Panc1 (cell line): Measurements from ENCODE around the gene NSMCE1. TPM values are rescaled to one million over a fixed set of nuclear protein-coding genes. Genes with fewer than 3 reads are reported as not detected.

Experiments used
- ATAC-seq: fragments of 200-7000 bp; cut with Tn5 transposase; 2 replicates; pipeline ENCODE4 v1.9.1; 2020; ENCODE audit warnings: mild to moderate bottlenecking, moderate library complexity
- BruUV-seq: library from RNA; stranded (reverse); fragments of 400-500 nt; replicated peaks from 2 replicates; lab custom pipeline; 2021; lab: Mats Ljungman, UMichigan
- CTCF ChIA-PET: fragments of 300-600 bp; sonication (Branson Sonifier 250); formaldehyde crosslinking; loops from one replicate; lab custom pipeline; 2022; ENCODE audit warnings: antibody characterized with exemption; lab: Charles Lee
- POLR2A ChIA-PET: fragments of 300-600 bp; sonication (Branson Sonifier 250); formaldehyde crosslinking; loops from one replicate; lab custom pipeline; 2022; ENCODE audit warnings: antibody characterized with exemption; lab: Charles Lee
- DNase-seq: peaks from one replicate; pipeline ENCODE4 v3.0.0-alpha.2; 2010; ENCODE audit warnings: low read depth, low spot score
- H3K27ac ChIP-seq: 2 replicates; pipeline ENCODE4 v1.5.1; 2011; ENCODE audit warnings: mild to moderate bottlenecking, low read length, inconsistent platforms
- H3K27me3 ChIP-seq: fragments of 200-500 bp; sonication (Bioruptor generic); 2 replicates; pipeline ENCODE4 v1.6.0; 2014; ENCODE audit warnings: low read length, inconsistent platforms; ENCODE audit not compliant: control insufficient read depth, insufficient read depth
- H3K36me3 ChIP-seq: fragments of 200-500 bp; sonication (Bioruptor generic); 2 replicates; pipeline ENCODE4 v1.5.1; 2014; ENCODE audit warnings: inconsistent platforms, mild to moderate bottlenecking, low read length, moderate library complexity; ENCODE audit not compliant: control insufficient read depth, insufficient read depth
- H3K4me1 ChIP-seq: 2 replicates; pipeline ENCODE4 v1.5.1; 2011; ENCODE audit warnings: inconsistent platforms, mild to moderate bottlenecking, low read length, moderate library complexity; ENCODE audit not compliant: control insufficient read depth, insufficient read depth
- H3K4me3 ChIP-seq, 2 experiments: 2 replicates each; pipeline ENCODE4 v1.5.1; 2011 to 2012; ENCODE audit warnings: low read depth in 2 of 2, low read length in 2 of 2, mild to moderate bottlenecking in 2 of 2, inconsistent platforms in 1 of 2, moderate library complexity in 1 of 2
- H3K9me3 ChIP-seq: fragments of 200-500 bp; sonication (Bioruptor generic); 2 replicates; pipeline ENCODE4 v1.5.1; 2014; ENCODE audit warnings: low read depth, mild to moderate bottlenecking, inconsistent platforms, low read length, moderate library complexity; ENCODE audit not compliant: control insufficient read depth, insufficient read depth
- POLR2AphosphoS5 ChIP-seq: IDR thresholded peaks from 2 replicates; pipeline ENCODE4 v1.6.1; 2012; ENCODE audit warnings: mild to moderate bottlenecking, low read depth, low read length, moderate library complexity
- SIN3A ChIP-seq: IDR thresholded peaks from 2 replicates; pipeline ENCODE4 v1.6.1; 2012; ENCODE audit warnings: low read depth, mild to moderate bottlenecking, low read length, moderate library complexity, borderline replicate concordance; ENCODE audit not compliant: insufficient read depth
- TCF7L2 ChIP-seq: IDR thresholded peaks from 2 replicates; pipeline ENCODE4 v1.6.1; 2011; ENCODE audit warnings: mild to moderate bottlenecking, low read depth, low read length, inconsistent platforms
- in situ Hi-C: cut with HindIII; loops from 2 replicates; pipeline ENCODE4 v1.10.0; 2016; ENCODE audit warnings: low sequenced_read_pairs, low pct_unique_long_range_greater_than_20kb
- intact Hi-C: fragments of 100-400 bp; cut with micrococcal nuclease; formaldehyde crosslinking; loops from one replicate; pipeline ENCODE4 v1.10.0; 2022; ENCODE audit not compliant: unreplicated experiment
- total RNA-seq: library from RNA; stranded (reverse); gene quantifications from one replicate; pipeline ENCODE4 v1.2.1, GENCODE V29; 2021; ENCODE audit not compliant: unreplicated experiment
- TF ChIP-seq, protein P1 (sequence below): fragments of 450-650 bp; IDR thresholded peaks from 2 replicates; pipeline ENCODE4 v1.5.1; 2017; ENCODE audit warnings: mild to moderate bottlenecking
- TF ChIP-seq, protein P2 (sequence below), 2 experiments: IDR thresholded peaks; 2 replicates each; pipeline ENCODE4 v1.6.1; 2011 to 2012; ENCODE audit warnings: low read depth in 2 of 2, control low read depth in 1 of 2, low read length in 1 of 2, mild to moderate bottlenecking in 1 of 2, moderate library complexity in 1 of 2; ENCODE audit not compliant: insufficient read depth in 1 of 2

NSMCE1 gene
- total RNA-seq, 1 experiment from 2014 or later: 48.2 TPM

DNA sequence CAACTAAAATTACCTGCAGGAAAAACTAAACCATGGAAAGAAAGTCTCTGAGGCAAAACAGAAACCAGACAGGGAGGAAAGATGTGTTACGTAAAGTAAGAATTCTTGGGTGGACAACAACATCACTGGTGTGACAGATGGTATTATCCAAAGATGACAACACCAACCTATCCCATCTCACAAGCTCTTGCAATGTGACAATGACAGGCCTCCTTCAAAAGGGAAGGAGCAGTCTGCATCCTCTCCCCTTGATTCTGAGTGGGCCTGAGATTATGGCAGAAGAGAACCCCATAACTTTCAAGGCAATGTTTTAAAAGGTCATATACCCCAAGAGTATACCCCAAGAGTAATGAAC, 82.8 kb downstream of the NSMCE1 start:
- H3K27ac ChIP-seq: no peak overlapping the region
- H3K27me3 ChIP-seq: no peaks in the 10 kb centered on the region
- no peaks in the 10 kb centered on the region for H3K9me3 ChIP-seq
- POLR2A ChIA-PET: no interaction called here
- CTCF ChIA-PET: interaction anchor here (0.5 kb wide), 1 partner anchor 16 kb away, joined by 5 read pairs; no protein-coding TSS in a partner anchor
- intact Hi-C loops: no loop called here
- no peak overlapping the region for H3K4me3 ChIP-seq
- no TSS peak for BruUV-seq
- H3K36me3 ChIP-seq: no peaks in the 10 kb centered on the region
- in situ Hi-C loops: no loop called here
- ATAC-seq: no peak
- TF ChIP-seq SIN3A (no peak), TCF7L2 (no peak), POLR2AphosphoS5 (no peak)
- TF ChIP-seq, protein P1, sequence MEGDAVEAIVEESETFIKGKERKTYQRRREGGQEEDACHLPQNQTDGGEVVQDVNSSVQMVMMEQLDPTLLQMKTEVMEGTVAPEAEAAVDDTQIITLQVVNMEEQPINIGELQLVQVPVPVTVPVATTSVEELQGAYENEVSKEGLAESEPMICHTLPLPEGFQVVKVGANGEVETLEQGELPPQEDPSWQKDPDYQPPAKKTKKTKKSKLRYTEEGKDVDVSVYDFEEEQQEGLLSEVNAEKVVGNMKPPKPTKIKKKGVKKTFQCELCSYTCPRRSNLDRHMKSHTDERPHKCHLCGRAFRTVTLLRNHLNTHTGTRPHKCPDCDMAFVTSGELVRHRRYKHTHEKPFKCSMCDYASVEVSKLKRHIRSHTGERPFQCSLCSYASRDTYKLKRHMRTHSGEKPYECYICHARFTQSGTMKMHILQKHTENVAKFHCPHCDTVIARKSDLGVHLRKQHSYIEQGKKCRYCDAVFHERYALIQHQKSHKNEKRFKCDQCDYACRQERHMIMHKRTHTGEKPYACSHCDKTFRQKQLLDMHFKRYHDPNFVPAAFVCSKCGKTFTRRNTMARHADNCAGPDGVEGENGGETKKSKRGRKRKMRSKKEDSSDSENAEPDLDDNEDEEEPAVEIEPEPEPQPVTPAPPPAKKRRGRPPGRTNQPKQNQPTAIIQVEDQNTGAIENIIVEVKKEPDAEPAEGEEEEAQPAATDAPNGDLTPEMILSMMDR: no peak
- no peak for DNase-seq
- H3K4me1 ChIP-seq: no peaks in the 10 kb centered on the region; the same call in 1 of the 2 replicates

DNA sequence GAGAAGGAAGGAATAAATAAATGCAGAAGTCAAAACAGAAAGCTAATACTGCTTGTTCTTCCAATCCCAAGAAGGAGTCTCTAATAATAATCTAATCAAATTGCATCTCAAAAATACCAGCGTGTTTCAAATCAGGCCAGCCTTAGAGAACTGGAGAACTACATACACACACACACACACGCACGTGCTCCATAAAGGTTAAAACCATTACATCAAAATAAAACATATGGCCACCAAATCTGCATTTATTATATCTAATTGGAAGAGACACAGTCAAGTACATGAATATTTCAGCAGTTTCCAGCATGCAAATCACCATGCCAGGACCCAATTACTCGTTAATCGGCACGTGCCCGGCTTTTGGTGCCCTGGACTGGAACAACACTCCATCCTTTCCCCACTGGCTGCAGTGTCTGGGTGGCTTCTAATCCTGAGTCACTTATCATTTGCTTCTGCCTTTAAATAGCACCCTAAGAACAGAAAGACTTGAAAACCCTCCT, 85.6 kb downstream of the NSMCE1 start:
- CTCF ChIA-PET: no interaction called here
- POLR2A ChIA-PET: no interaction called here
- Histone ChIP-seq H3K4me3 (no peak overlapping the region), H3K36me3 (no peaks in the 10 kb centered on the region), H3K9me3 (no peaks in the 10 kb centered on the region), H3K4me1 (no peaks in the 10 kb centered on the region), H3K27ac (no peak overlapping the region), H3K27me3 (no peaks in the 10 kb centered on the region)
- ATAC-seq (no peak), DNase-seq (no peak)
- TF ChIP-seq POLR2AphosphoS5 (no peak), SIN3A (no peak), TCF7L2 (no peak)
- TF ChIP-seq, protein P2, sequence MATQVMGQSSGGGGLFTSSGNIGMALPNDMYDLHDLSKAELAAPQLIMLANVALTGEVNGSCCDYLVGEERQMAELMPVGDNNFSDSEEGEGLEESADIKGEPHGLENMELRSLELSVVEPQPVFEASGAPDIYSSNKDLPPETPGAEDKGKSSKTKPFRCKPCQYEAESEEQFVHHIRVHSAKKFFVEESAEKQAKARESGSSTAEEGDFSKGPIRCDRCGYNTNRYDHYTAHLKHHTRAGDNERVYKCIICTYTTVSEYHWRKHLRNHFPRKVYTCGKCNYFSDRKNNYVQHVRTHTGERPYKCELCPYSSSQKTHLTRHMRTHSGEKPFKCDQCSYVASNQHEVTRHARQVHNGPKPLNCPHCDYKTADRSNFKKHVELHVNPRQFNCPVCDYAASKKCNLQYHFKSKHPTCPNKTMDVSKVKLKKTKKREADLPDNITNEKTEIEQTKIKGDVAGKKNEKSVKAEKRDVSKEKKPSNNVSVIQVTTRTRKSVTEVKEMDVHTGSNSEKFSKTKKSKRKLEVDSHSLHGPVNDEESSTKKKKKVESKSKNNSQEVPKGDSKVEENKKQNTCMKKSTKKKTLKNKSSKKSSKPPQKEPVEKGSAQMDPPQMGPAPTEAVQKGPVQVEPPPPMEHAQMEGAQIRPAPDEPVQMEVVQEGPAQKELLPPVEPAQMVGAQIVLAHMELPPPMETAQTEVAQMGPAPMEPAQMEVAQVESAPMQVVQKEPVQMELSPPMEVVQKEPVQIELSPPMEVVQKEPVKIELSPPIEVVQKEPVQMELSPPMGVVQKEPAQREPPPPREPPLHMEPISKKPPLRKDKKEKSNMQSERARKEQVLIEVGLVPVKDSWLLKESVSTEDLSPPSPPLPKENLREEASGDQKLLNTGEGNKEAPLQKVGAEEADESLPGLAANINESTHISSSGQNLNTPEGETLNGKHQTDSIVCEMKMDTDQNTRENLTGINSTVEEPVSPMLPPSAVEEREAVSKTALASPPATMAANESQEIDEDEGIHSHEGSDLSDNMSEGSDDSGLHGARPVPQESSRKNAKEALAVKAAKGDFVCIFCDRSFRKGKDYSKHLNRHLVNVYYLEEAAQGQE (IDR thresholded peaks at IDR 0.05; ENCODE audit: insufficient read depth in 1 of 2, low read depth in 2 of 2, low read length in 1 of 2): no peak
- TF ChIP-seq, protein P1: no peak
- no TSS peak for BruUV-seq
- in situ Hi-C loops: no loop called here
- intact Hi-C loops: no loop called here
